ENCODE results near the gene TMEM138.

Gene TMEM138

GRCh38 chr11:61392981-61393595, 30.9 kb downstream of the TMEM138 start:
- Histone ChIP-seq H3K27ac (peak overlapping the region; percentile 46 to 96 (median 85)), H3K4me3 (peak overlapping the region; percentile 46 to 69 (median 64))

DNA sequence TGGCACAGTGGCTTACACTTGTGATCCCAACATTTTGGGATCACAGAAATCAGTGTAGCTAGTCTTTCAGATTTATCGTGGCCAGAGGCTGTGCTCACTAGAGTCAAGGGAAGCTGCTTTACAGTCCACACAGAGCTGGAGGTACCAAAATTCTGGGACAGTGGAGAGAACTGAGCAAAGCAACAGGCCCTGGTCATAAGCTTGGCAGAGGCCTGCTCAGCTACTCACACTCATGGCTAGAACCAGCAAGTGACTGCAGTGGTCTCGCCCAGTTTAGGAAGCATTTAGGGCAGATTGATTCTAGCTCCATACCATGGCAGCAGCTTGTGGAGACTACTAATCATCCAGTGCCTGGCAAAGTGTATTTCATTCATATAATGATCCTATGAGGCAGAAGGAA, 39.0 kb downstream of the TMEM138 start:
- Histone ChIP-seq H3K4me3 (no peak overlapping the region), H3K27ac (peak overlapping the region in 2 of 21 experiments; percentile 6 to 10)

GRCh38 chr11:61401573-61401972, 39.4 kb downstream of the TMEM138 start:
- no peak overlapping the region for H3K27ac ChIP-seq

GRCh38 chr11:61403658-61404057, 41.5 kb downstream of the TMEM138 start:
- Histone ChIP-seq H3K4me3 (no peak overlapping the region), H3K27ac (no peak overlapping the region)

More at GRCh38 chr11:61401573-61401972, 39.4 kb downstream of the TMEM138 start:
- H3K4me3 ChIP-seq: no peak overlapping the region

GRCh38 chr11:61404103-61404502, 41.9 kb downstream of the TMEM138 start:
- peak overlapping the region in 2 of 21 experiments; percentile 19 to 21 for H3K27ac ChIP-seq
- H3K4me3 ChIP-seq: no peak overlapping the region

- no peak overlapping the region for H3K4me3 ChIP-seq
- H3K27ac ChIP-seq: peak overlapping the region in 2 of 21 experiments; percentile 19 to 21
These were observed 42.5 kb downstream of the TMEM138 start for GRCh38 chr11:61404641-61405040.

DNA sequence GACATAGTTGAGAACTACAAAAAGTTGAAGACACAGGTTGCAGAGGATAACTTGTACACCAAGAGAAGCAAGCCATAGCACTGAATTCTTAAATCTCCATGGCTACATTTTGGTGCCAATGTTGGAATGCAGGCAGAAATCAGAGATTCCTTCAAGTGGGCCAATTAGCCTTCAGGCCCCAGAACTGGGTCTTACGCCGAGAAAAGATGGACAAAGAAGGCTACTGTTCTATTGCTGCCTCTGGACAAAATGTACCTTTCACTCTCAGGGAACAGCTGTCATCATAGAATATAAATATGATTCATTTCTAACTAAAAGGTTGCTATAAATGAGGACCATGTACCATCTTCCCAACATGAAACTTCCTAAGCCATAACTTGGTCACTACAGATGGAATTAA, 43.9 kb downstream of the TMEM138 start:
- no peak overlapping the region for H3K4me3 ChIP-seq
- no peak overlapping the region for H3K27ac ChIP-seq

DNA sequence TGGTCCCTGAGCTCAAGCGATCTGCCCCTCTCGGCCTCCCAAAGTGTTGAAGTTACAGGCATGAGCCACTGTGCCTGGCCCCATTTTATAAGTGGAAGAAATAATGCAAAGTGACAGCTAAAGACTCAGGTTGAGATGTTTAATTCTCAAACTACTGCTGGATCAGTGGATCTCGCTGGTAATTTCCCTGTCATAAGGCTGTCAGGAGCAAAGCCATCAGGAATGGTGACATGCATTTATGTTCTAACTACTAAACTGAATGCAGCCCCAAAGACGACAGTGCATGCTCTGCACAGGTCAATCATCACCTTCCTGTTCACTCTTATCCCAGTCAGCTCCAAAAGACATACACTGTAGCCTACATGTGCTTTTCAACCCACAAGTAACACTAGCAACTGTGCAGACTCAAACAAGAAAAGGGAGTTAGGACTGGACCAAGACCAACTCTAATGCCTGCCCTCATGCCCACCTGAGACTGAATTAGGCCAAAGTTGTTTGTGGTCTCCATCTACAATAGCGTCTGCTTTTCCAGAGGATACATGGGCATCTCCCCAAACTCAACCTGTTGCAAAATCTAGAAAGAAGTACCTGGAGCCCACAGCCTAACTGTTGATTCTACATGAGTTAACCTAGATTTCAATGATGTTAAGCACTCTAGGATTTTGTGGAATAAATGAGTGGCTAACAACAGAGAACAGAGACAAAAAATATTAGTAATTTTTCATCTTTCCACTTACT, 45.0 kb downstream of the TMEM138 start:
- H3K27ac ChIP-seq: peak overlapping the region in 1 of 21 experiments; percentile 16

GRCh38 chr11:61411589-61411988, 49.4 kb downstream of the TMEM138 start:
- no peak overlapping the region for H3K27ac ChIP-seq

More for the DNA sequence above, 45.0 kb downstream of the TMEM138 start:
- no peak overlapping the region for H3K4me3 ChIP-seq

GRCh38 chr11:61413496-61413895, 51.3 kb downstream of the TMEM138 start:
- no peak overlapping the region for H3K4me3 ChIP-seq
- no peak overlapping the region for H3K27ac ChIP-seq

More at GRCh38 chr11:61411589-61411988, 49.4 kb downstream of the TMEM138 start:
- no peak overlapping the region for H3K4me3 ChIP-seq

GRCh38 chr11:61414547-61414946, 52.4 kb downstream of the TMEM138 start:
- no peak overlapping the region for H3K4me3 ChIP-seq
- no peak overlapping the region for H3K27ac ChIP-seq

GRCh38 chr11:61415381-61415780, 53.2 kb downstream of the TMEM138 start:
- no peak overlapping the region for H3K27ac ChIP-seq
- H3K4me3 ChIP-seq: no peak overlapping the region

- Histone ChIP-seq H3K27ac (no peak overlapping the region), H3K4me3 (no peak overlapping the region)
These were observed 54.8 kb downstream of the TMEM138 start for GRCh38 chr11:61416941-61417340.

DNA sequence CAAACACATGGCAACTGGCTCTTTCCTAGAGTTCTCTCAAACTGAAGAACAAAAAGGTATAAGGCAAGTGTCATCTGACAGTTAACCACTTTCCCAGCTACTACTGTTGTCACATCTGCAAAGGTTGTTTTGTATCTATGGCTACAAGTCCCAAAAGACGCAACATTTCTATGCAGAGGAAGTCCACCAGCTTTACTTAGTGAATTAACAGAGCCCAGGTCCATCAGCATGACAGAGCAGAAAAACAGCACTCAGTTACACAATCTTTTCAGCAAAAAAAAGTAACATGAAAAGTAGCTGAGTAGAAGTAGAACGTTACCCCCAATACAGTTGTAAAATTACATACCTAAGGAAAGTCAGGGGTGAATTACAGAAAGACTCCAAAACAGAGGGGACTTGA, 55.5 kb downstream of the TMEM138 start:
- Histone ChIP-seq H3K4me3 (no peak overlapping the region), H3K27ac (peak overlapping the region in 1 of 21 experiments; percentile 11)

- Histone ChIP-seq H3K4me3 (no peak overlapping the region), H3K27ac (peak overlapping the region in 2 of 21 experiments; percentile 11 to 49)
These were observed 56.0 kb downstream of the TMEM138 start for GRCh38 chr11:61418136-61418535.

Data from skin epidermis (tissue), 12 donors.